MCF 10A (cell line): ENCODE results near the gene SENP3. TPM values are rescaled to one million over a fixed set of nuclear protein-coding genes. Genes with fewer than 3 reads are reported as not detected.

Experiments used
- BruUV-seq: library from RNA; stranded (reverse); fragments of 400-500 nt; replicated peaks from 2 replicates; lab custom pipeline; 2021; lab: Mats Ljungman, UMichigan
- CTCF ChIA-PET: fragments of 300-600 bp; sonication (Branson Sonifier 250); formaldehyde crosslinking; extraction: SDS; loops from one replicate; lab custom pipeline; 2021; ENCODE audit warnings: antibody characterized with exemption, inconsistent platforms; lab: Yijun Ruan, JAX
- POLR2A ChIA-PET: fragments of 300-600, 350-650 bp; sonication (Branson Sonifier 250); formaldehyde crosslinking; extraction: SDS; loops from one replicate; lab custom pipeline; 2020; ENCODE audit warnings: antibody characterized with exemption, inconsistent platforms; lab: Yijun Ruan, JAX
- DNase-seq: peaks from one replicate; pipeline ENCODE4 v3.0.0-alpha.2; 2018; ENCODE audit not compliant: unreplicated experiment
- H3K27ac Mint-ChIP-seq: one replicate; pipeline ENCODE4 v1.8.0; 2022; ENCODE audit warnings: mild to moderate bottlenecking, low read depth, mixed read lengths; ENCODE audit not compliant: unreplicated experiment
- H3K27me3 Mint-ChIP-seq: one replicate; pipeline ENCODE4 v1.8.0; 2022; ENCODE audit warnings: mixed read lengths; ENCODE audit not compliant: insufficient read depth, unreplicated experiment
- H3K36me3 Mint-ChIP-seq: one replicate; pipeline ENCODE4 v1.8.0; 2022; ENCODE audit warnings: mild to moderate bottlenecking, moderate library complexity, mixed read lengths; ENCODE audit not compliant: insufficient read depth, unreplicated experiment
- H3K4me1 Mint-ChIP-seq: one replicate; pipeline ENCODE4 v1.8.0; 2022; ENCODE audit warnings: mixed read lengths; ENCODE audit not compliant: insufficient read depth, unreplicated experiment
- H3K4me3 Mint-ChIP-seq: one replicate; pipeline ENCODE4 v1.8.0; 2022; ENCODE audit warnings: mild to moderate bottlenecking, moderate library complexity, mixed read lengths; ENCODE audit not compliant: unreplicated experiment
- H3K9me3 Mint-ChIP-seq: one replicate; pipeline ENCODE4 v1.8.0; 2022; ENCODE audit warnings: mixed read lengths; ENCODE audit not compliant: unreplicated experiment
- intact Hi-C: fragments of 100-400 bp; cut with micrococcal nuclease; formaldehyde crosslinking; loops from 2 replicates; pipeline ENCODE4 v1.14.1; 2022
- total RNA-seq: library from RNA; stranded (reverse); gene quantifications from 2 replicates; pipeline ENCODE4 v1.2.3, GENCODE V29; 2022
- TF ChIP-seq, protein P1 (sequence below): fragments of 200-600 bp; IDR thresholded peaks from one replicate; pipeline ENCODE4 v1.8.0; 2022; ENCODE audit warnings: antibody characterized with exemption, mild to moderate bottlenecking; ENCODE audit not compliant: unreplicated experiment

SENP3 gene
- total RNA-seq, 1 experiment from 2014 or later = 67.3 TPM

DNA sequence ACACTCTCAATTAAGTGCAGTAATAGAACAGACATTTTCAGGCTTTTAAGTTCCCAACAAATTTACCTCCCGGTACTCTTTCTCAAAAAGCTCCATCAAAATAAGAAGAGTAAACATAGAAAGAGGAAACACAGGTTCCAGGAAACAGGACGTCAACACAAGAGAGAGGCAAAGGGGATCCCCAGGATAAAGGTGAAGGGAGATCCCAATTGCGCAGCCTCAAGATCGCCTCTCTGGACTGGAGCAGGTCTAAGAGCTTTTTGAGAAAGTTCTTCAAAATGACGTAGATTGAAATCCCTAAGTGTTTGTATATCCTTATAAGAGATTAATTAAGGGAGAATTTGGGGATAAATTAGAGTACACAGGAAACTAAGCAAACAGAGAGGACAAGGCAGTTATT is 56.9 kb downstream of the SENP3 start:
- Mint-ChIP-seq H3K4me3 (no peak overlapping the region), H3K27me3 (no peaks in the 10 kb centered on the region), H3K4me1 (peaks cover 2% of the 10 kb centered on the region), H3K27ac (no peak overlapping the region), H3K9me3 (no peaks in the 10 kb centered on the region), H3K36me3 (no peaks in the 10 kb centered on the region)
- TF ChIP-seq, protein P1, sequence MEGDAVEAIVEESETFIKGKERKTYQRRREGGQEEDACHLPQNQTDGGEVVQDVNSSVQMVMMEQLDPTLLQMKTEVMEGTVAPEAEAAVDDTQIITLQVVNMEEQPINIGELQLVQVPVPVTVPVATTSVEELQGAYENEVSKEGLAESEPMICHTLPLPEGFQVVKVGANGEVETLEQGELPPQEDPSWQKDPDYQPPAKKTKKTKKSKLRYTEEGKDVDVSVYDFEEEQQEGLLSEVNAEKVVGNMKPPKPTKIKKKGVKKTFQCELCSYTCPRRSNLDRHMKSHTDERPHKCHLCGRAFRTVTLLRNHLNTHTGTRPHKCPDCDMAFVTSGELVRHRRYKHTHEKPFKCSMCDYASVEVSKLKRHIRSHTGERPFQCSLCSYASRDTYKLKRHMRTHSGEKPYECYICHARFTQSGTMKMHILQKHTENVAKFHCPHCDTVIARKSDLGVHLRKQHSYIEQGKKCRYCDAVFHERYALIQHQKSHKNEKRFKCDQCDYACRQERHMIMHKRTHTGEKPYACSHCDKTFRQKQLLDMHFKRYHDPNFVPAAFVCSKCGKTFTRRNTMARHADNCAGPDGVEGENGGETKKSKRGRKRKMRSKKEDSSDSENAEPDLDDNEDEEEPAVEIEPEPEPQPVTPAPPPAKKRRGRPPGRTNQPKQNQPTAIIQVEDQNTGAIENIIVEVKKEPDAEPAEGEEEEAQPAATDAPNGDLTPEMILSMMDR = no peak
- no peak for DNase-seq
- intact Hi-C loops = no loop called here
- BruUV-seq = no TSS peak
- ChIA-PET CTCF (interaction anchor here (0.7 to 3.4 kb wide), 2 partner anchors 13 to 61 kb away, joined by 4 to 15 read pairs; no protein-coding TSS in a partner anchor), POLR2A (interaction anchor here (0.6 to 2.5 kb wide), 4 partner anchors 9 to 1010 kb away, joined by 3 to 9 read pairs (median 6); partner anchors contain the start of genes CNTROB, SAT2, TP53 and TRAPPC1)

- H3K27ac Mint-ChIP-seq = no peak overlapping the region
- peaks cover 9% of the 10 kb centered on the region for H3K36me3 Mint-ChIP-seq
- intact Hi-C loops = no loop called here
- POLR2A ChIA-PET = interaction anchor here (0.6 to 0.7 kb wide), 3 partner anchors 52 to 68 kb away, joined by 3 to 4 read pairs (median 4); partner anchors contain the start of genes TP53 and WRAP53
- no peak for DNase-seq
- no peaks in the 10 kb centered on the region for H3K27me3 Mint-ChIP-seq
- BruUV-seq = no TSS peak
- H3K4me3 Mint-ChIP-seq = no peak overlapping the region
- H3K9me3 Mint-ChIP-seq = no peaks in the 10 kb centered on the region
- CTCF ChIA-PET = interaction anchor here (0.7 to 3.4 kb wide), 6 partner anchors 8 to 220 kb away, joined by 3 to 15 read pairs (median 3); partner anchors contain the start of genes SOX15 and WRAP53
- TF ChIP-seq, protein P1 = no peak
- no peaks in the 10 kb centered on the region for H3K4me1 Mint-ChIP-seq
Observed at GRCh38 chr17:7620835-7621234, 59.1 kb downstream of the SENP3 start.

Other genes starting within 250 kb of the SENP3 start
- 29.4 and 49.8 TPM in 2 replicates for gene GPS2, start 246.6 kb upstream of the SENP3 start, total RNA-seq
- 36.9 and 39.3 TPM in 2 replicates for gene NEURL4, start 232.6 kb upstream of the SENP3 start, total RNA-seq
- gene ACAP1, start 225.4 kb upstream of the SENP3 start, total RNA-seq = 4.4 and 4.9 TPM in 2 replicates
- gene KCTD11, start 209.8 kb upstream of the SENP3 start, total RNA-seq = 9.2 and 10.1 TPM in 2 replicates
- not detected in 2 replicates for gene TMEM95, start 206.8 kb upstream of the SENP3 start, total RNA-seq
- gene TNK1, start 180.8 kb upstream of the SENP3 start, total RNA-seq = 6.4 and 8.0 TPM in 2 replicates
- gene PLSCR3, start 167.4 kb upstream of the SENP3 start, total RNA-seq = 53.8 and 59.0 TPM in 2 replicates
- gene TMEM256, start 157.8 kb upstream of the SENP3 start, total RNA-seq = 35.2 and 42.9 TPM in 2 replicates
- 6.7 and 9.0 TPM in 2 replicates for gene NLGN2, start 154.1 kb upstream of the SENP3 start, total RNA-seq
- gene SPEM1, start 141.6 kb upstream of the SENP3 start, total RNA-seq = not detected in 2 replicates
- gene SPEM2, start 136.3 kb upstream of the SENP3 start, total RNA-seq = not detected in 2 replicates
- gene SPEM3, start 133.1 kb upstream of the SENP3 start, total RNA-seq = not detected in 2 replicates
- 6.1 and 6.3 TPM in 2 replicates for gene TMEM102, start 126.5 kb upstream of the SENP3 start, total RNA-seq
- 0.84 and 2.1 TPM in 2 replicates for gene FGF11, start 122.4 kb upstream of the SENP3 start, total RNA-seq
- gene CHRNB1, start 116.9 kb upstream of the SENP3 start, total RNA-seq = 3.3 and 7.8 TPM in 2 replicates
- gene ZBTB4, start 82.3 kb upstream of the SENP3 start, total RNA-seq = 26.3 and 29.1 TPM in 2 replicates
- gene SLC35G6, start 80.5 kb upstream of the SENP3 start, total RNA-seq = not detected in 2 replicates
- gene POLR2A, start 77.6 kb upstream of the SENP3 start, total RNA-seq = 89.6 and 107 TPM in 2 replicates
- gene TNFSF12, start 12.9 kb upstream of the SENP3 start, total RNA-seq = 3.5 and 3.9 TPM in 2 replicates
- 6.3 and 10.8 TPM in 2 replicates for gene TNFSF13, start 3.2 kb upstream of the SENP3 start, total RNA-seq
- 6.9 and 10.6 TPM in 2 replicates for gene CD68, start 17.7 kb downstream of the SENP3 start, total RNA-seq
- 52.0 and 56.5 TPM in 2 replicates for gene MPDU1, start 21.9 kb downstream of the SENP3 start, total RNA-seq
- 32.6 and 34.4 TPM in 2 replicates for gene SOX15, start 28.2 kb downstream of the SENP3 start, total RNA-seq
- 60.7 and 65.1 TPM in 2 replicates for gene FXR2, start 53.0 kb downstream of the SENP3 start, total RNA-seq
- 66.8 and 82.7 TPM in 2 replicates for gene SAT2, start 65.9 kb downstream of the SENP3 start, total RNA-seq
- gene SHBG, start 68.2 kb downstream of the SENP3 start, total RNA-seq = 0.35 and 1.1 TPM in 2 replicates
- gene ATP1B2, start 89.0 kb downstream of the SENP3 start, total RNA-seq = not detected in 2 replicates
- 131 and 181 TPM in 2 replicates for gene TP53, start 125.6 kb downstream of the SENP3 start, total RNA-seq
- gene WRAP53, start 126.6 kb downstream of the SENP3 start, total RNA-seq = 10.7 and 11.7 TPM in 2 replicates
- gene EFNB3, start 143.3 kb downstream of the SENP3 start, total RNA-seq = 1.3 and 1.4 TPM in 2 replicates
- 0.05 and 0.12 TPM in 2 replicates for gene DNAH2, start 155.8 kb downstream of the SENP3 start, total RNA-seq